HTR-8/SVneo (cell line): ENCODE measurements around the gene LRRC1.

ENCODE experiments used
- DNase-seq: peaks from one replicate; pipeline ENCODE4 v3.0.0; 2011; ENCODE audit warnings: low spot score, mixed read lengths; ENCODE audit not compliant: insufficient read length
- FAIRE-seq: peaks from 2 replicates; lab custom pipeline; 2011; peaks lifted over from hg19 to GRCh38; lab: Jason Lieb, UNC

Gene LRRC1

GRCh38 chr6:53869964-53870363, 75.2 kb downstream of the LRRC1 start:
- FAIRE-seq = no peak

GRCh38 chr6:53873922-53874321, 79.1 kb downstream of the LRRC1 start:
- no peak for DNase-seq
- no peak for FAIRE-seq

More at GRCh38 chr6:53869964-53870363, 75.2 kb downstream of the LRRC1 start:
- no peak for DNase-seq

GRCh38 chr6:53874964-53875363, 80.2 kb downstream of the LRRC1 start:
- no peak for FAIRE-seq

GRCh38 chr6:53877151-53877550, 82.3 kb downstream of the LRRC1 start:
- FAIRE-seq = no peak
- DNase-seq = no peak

More at GRCh38 chr6:53874964-53875363, 80.2 kb downstream of the LRRC1 start:
- DNase-seq = no peak

GRCh38 chr6:53878808-53879207, 84.0 kb downstream of the LRRC1 start:
- FAIRE-seq = no peak
- no peak for DNase-seq

GRCh38 chr6:53879608-53880007, 84.8 kb downstream of the LRRC1 start:
- no peak for DNase-seq

GRCh38 chr6:53887316-53887715, 92.5 kb downstream of the LRRC1 start:
- no peak for DNase-seq
- FAIRE-seq = peak; percentile 64

More at GRCh38 chr6:53879608-53880007, 84.8 kb downstream of the LRRC1 start:
- FAIRE-seq = peak; percentile 33

GRCh38 chr6:53888931-53889330, 94.1 kb downstream of the LRRC1 start:
- DNase-seq (no peak), FAIRE-seq (no peak)

GRCh38 chr6:53889365-53889764, 94.6 kb downstream of the LRRC1 start:
- no peak for FAIRE-seq
- no peak for DNase-seq

- DNase-seq (no peak), FAIRE-seq (peak; percentile 23)
Observed at GRCh38 chr6:53892707-53893106, 97.9 kb downstream of the LRRC1 start.

- peak; percentile 69 for FAIRE-seq
- no peak for DNase-seq
Observed at GRCh38 chr6:53894091-53894490, 99.3 kb downstream of the LRRC1 start.

- peak; percentile 29 for DNase-seq
- FAIRE-seq = no peak
Observed at GRCh38 chr6:53896196-53896595, 101.4 kb downstream of the LRRC1 start.

GRCh38 chr6:53898026-53898795, 103.4 kb downstream of the LRRC1 start:
- FAIRE-seq = no peak
- no peak for DNase-seq

GRCh38 chr6:53899512-53899911, 104.7 kb downstream of the LRRC1 start:
- DNase-seq (no peak), FAIRE-seq (no peak)

- DNase-seq = no peak
- FAIRE-seq = no peak
Observed at GRCh38 chr6:53903357-53903756, 108.6 kb downstream of the LRRC1 start.

GRCh38 chr6:53906103-53906502, 111.3 kb downstream of the LRRC1 start:
- FAIRE-seq = no peak
- no peak for DNase-seq

GRCh38 chr6:53906842-53907241, 112.0 kb downstream of the LRRC1 start:
- no peak for FAIRE-seq
- DNase-seq = no peak

- DNase-seq (no peak), FAIRE-seq (no peak)
Observed at GRCh38 chr6:53910834-53911233, 116.0 kb downstream of the LRRC1 start.

- no peak for DNase-seq
- FAIRE-seq = no peak
Observed at GRCh38 chr6:53912661-53913060, 117.9 kb downstream of the LRRC1 start.

- DNase-seq = no peak
- FAIRE-seq = no peak
Observed at GRCh38 chr6:53913286-53913685, 118.5 kb downstream of the LRRC1 start.

- no peak for FAIRE-seq
- no peak for DNase-seq
Observed at GRCh38 chr6:53915026-53915691, 120.4 kb downstream of the LRRC1 start.
